Stimulated activated CD8-positive, alpha-beta memory T cell treated with anti-CD3 and anti-CD28 coated beads, Interleukin-7, amount 100 ng/mL, for 4 hours (primary cell): ENCODE measurements around the gene ADIPOR1.
"Not testable (repeated sequence)": the region's sequence is repeated elsewhere in the genome, so short reads cannot be mapped to it uniquely, and the experiment has no call there.

ENCODE experiments used
- DNase-seq, 2 donors: peaks; one replicate each; pipeline ENCODE4 v3.0.0-alpha.2; 2020; ENCODE audit warnings: low read depth in 2 of 2

ADIPOR1 gene

GRCh38 chr1:202938287-202938925, 19.7 kb downstream of the ADIPOR1 start:
- DNase-seq = no peak

GRCh38 chr1:202936409-202936808, 21.7 kb downstream of the ADIPOR1 start:
- not testable (repeated sequence) for DNase-seq

GRCh38 chr1:202935844-202936243, 22.3 kb downstream of the ADIPOR1 start:
- no peak for DNase-seq

- no peak for DNase-seq
These were observed 23.4 kb downstream of the ADIPOR1 start for GRCh38 chr1:202934755-202935154.

GRCh38 chr1:202932476-202932875, 25.6 kb downstream of the ADIPOR1 start:
- no peak for DNase-seq

GRCh38 chr1:202926581-202927491, 31.3 kb downstream of the ADIPOR1 start, which contains the start of gene KLHL12:
Gene KLHL12 (minus strand): TSS chr1:202927234. CDS start chr1:202925162, 2,072 bp downstream.
- peak; percentile 89 to 92 for DNase-seq

- no peak for DNase-seq
These were observed 34.6 kb downstream of the ADIPOR1 start for GRCh38 chr1:202923533-202923932.

GRCh38 chr1:202919615-202920014, 38.5 kb downstream of the ADIPOR1 start:
- no peak for DNase-seq

- DNase-seq = no peak
These were observed 43.0 kb downstream of the ADIPOR1 start for GRCh38 chr1:202915146-202915545.

- not testable (repeated sequence) for DNase-seq
These were observed 45.6 kb downstream of the ADIPOR1 start for GRCh38 chr1:202912476-202912875.

- DNase-seq = no peak
These were observed 48.6 kb downstream of the ADIPOR1 start for GRCh38 chr1:202909494-202909893.

- DNase-seq = no peak
These were observed 49.1 kb downstream of the ADIPOR1 start for GRCh38 chr1:202908998-202909397.

GRCh38 chr1:202905331-202905730, 52.8 kb downstream of the ADIPOR1 start:
- no peak for DNase-seq

- not testable (repeated sequence) for DNase-seq
These were observed 54.3 kb downstream of the ADIPOR1 start for GRCh38 chr1:202903808-202904207.

GRCh38 chr1:202901555-202901954, 56.6 kb downstream of the ADIPOR1 start:
- DNase-seq = no peak

- DNase-seq = no peak
These were observed 65.6 kb downstream of the ADIPOR1 start for GRCh38 chr1:202892501-202892900.
